Endothelial cell of umbilical vein (primary cell): ENCODE results near the gene PROM1.

ENCODE experiments used
- GATA2 ChIP-seq: IDR thresholded peaks from 2 replicates; pipeline ENCODE4 v1.7.0; 2011; ENCODE audit warnings: low read depth, mild to moderate bottlenecking, moderate library complexity, mixed read lengths, low read length; ENCODE audit not compliant: insufficient read length, insufficient read depth
- JUN ChIP-seq: IDR thresholded peaks from 2 replicates; pipeline ENCODE4 v1.6.1; 2011; ENCODE audit warnings: borderline replicate concordance, low read depth; ENCODE audit not compliant: insufficient read length, insufficient read depth
- MYC ChIP-seq: IDR thresholded peaks from one replicate; pipeline ENCODE4 v1.6.1; 2011; ENCODE audit warnings: mild to moderate bottlenecking, low read depth, low read length
- POLR2A ChIP-seq: IDR thresholded peaks from 2 replicates; pipeline ENCODE4 v1.6.1; 2012; ENCODE audit warnings: low read depth, mild to moderate bottlenecking, control low read depth, low read length
- POLR2AphosphoS5 ChIP-seq: IDR thresholded peaks from 2 replicates; pipeline ENCODE4 v1.6.1; 2012; ENCODE audit warnings: low read depth, mild to moderate bottlenecking, control low read depth, low read length, moderate library complexity; ENCODE audit not compliant: insufficient read depth
- TF ChIP-seq, protein P1 (sequence below), 2 donors: IDR thresholded peaks; 1 replicate in 1 of 2; 2 replicates in 1 of 2; pipeline ENCODE4 v1.5.1; 2011; ENCODE audit warnings: low read length in 2 of 2, mild to moderate bottlenecking in 2 of 2, moderate library complexity in 2 of 2, control low read depth in 1 of 2, inconsistent platforms in 1 of 2, low read depth in 1 of 2; ENCODE audit not compliant: insufficient read depth in 1 of 2; ENCODE audit errors: extremely low read depth in 1 of 2
- TF ChIP-seq, protein P2 (sequence below): IDR thresholded peaks from 2 replicates; pipeline ENCODE4 v1.6.1; 2011; ENCODE audit not compliant: insufficient read depth, insufficient read length

DNA sequence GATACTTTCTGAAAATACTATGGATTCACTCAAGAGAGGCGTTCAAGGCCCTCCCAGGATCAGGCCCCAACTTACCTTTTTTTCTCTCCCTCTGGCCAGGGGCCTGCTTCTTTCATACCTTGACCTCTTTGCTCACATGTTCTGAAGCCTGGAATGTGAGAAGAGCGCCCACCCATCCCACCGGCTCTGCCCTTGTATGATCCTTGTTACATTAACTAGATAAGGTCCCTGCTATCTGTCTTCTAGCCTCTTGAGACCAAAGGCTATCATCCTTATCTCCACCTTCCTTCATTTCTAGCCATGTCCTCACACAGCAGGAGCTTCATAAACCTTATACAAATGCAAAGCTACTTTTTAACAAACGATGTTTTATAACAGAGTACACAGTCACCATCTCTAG is 45.9 kb downstream of the PROM1 start:
- TF ChIP-seq, protein P1, sequence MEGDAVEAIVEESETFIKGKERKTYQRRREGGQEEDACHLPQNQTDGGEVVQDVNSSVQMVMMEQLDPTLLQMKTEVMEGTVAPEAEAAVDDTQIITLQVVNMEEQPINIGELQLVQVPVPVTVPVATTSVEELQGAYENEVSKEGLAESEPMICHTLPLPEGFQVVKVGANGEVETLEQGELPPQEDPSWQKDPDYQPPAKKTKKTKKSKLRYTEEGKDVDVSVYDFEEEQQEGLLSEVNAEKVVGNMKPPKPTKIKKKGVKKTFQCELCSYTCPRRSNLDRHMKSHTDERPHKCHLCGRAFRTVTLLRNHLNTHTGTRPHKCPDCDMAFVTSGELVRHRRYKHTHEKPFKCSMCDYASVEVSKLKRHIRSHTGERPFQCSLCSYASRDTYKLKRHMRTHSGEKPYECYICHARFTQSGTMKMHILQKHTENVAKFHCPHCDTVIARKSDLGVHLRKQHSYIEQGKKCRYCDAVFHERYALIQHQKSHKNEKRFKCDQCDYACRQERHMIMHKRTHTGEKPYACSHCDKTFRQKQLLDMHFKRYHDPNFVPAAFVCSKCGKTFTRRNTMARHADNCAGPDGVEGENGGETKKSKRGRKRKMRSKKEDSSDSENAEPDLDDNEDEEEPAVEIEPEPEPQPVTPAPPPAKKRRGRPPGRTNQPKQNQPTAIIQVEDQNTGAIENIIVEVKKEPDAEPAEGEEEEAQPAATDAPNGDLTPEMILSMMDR (IDR thresholded peaks at IDR 0.05; ENCODE audit: extremely low read depth in 1 of 2, insufficient read depth in 1 of 2, low read depth in 1 of 2, low read length in 2 of 2): no peak
- no peak for TF ChIP-seq JUN
- no peak for TF ChIP-seq POLR2A
- no peak for TF ChIP-seq POLR2AphosphoS5
- TF ChIP-seq MYC: no peak
- TF ChIP-seq, protein P2, sequence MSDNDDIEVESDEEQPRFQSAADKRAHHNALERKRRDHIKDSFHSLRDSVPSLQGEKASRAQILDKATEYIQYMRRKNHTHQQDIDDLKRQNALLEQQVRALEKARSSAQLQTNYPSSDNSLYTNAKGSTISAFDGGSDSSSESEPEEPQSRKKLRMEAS: no peak
- TF ChIP-seq GATA2: no peak
